Measurements from ENCODE around the gene KLC1. TPM values are rescaled to one million over a fixed set of nuclear protein-coding genes. Genes with fewer than 3 reads are reported as not detected.

Gene KLC1
- total and polyA plus RNA-seq, 10 of the 15 experiments (the other 5 are each of a cell fraction or from before 2014, with no cell fraction given), result 5.5 to 137 (median 76.1) TPM

DNA sequence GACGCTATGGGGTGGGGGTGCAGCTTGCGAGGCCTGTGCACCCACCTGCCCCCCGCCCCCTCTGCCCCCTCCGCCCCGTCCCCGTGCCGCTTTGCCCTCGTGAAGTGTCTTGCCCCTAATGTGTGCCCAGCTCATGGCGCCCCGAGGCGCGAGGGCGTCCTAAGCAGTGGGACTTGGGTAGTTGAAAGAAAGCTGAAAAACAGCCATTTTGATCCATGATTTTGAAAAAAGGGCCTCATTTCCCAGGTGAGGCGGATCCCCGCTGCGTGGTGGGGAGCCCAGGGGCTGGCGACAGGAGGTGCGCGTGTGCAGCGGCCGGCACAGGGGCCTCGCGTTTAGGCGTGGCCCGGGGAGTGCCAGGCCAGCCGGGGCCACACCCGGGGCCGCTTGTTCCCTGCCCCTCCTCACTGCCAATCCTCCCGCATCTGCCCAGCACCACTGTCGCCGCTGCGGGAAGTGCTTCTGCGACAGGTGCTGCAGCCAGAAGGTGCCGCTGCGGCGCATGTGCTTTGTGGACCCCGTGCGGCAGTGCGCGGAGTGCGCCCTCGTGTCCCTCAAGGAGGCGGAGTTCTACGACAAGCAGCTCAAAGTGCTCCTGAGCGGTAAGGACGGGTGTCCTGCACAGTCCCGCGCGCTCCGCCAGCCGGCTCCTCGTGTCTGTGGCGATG lies 98.4 kb downstream of the KLC1 start:
- Histone ChIP-seq H3K36me3 (ENCODE audit: control insufficient read depth in 2 of 2, insufficient read depth in 2 of 2, low read length in 1 of 2) (peaks cover 0 to 10% of the 10 kb centered on the region in 2 experiments; a peak in 3 of 4 replicates), H2AFZ (ENCODE audit: control insufficient read depth, low read depth, low read length) (no peak overlapping the region), H3K27ac (ENCODE audit: control insufficient read depth, insufficient read depth) (no peak overlapping the region), H3K9me3 (replicated peaks; ENCODE audit: control insufficient read depth, insufficient read depth, low read length) (no peaks in the 10 kb centered on the region), H3K4me2 (ENCODE audit: control insufficient read depth, insufficient read depth) (no peak overlapping the region), H3K27me3 (replicated peaks in 1 of 2; ENCODE audit: control insufficient read depth in 2 of 2, insufficient read depth in 2 of 2, low read length in 1 of 2) (no peaks in the 10 kb centered on the region), H3K4me3 (no peak overlapping the region), H4K20me1 (ENCODE audit: control insufficient read depth, insufficient read depth) (no peaks in the 10 kb centered on the region), H3K79me2 (ENCODE audit: control insufficient read depth, insufficient read depth, low read length) (no peaks in the 10 kb centered on the region), H3K4me1 (ENCODE audit: control insufficient read depth, insufficient read depth, low read length) (no peaks in the 10 kb centered on the region), H3K9ac (ENCODE audit: control insufficient read depth, insufficient read depth, low read length) (no peak overlapping the region)
- ChIA-PET SMC1A (ENCODE audit: uncharacterized antibody, unreplicated experiment) (no interaction called here), CTCF (no interaction called here), POLR2A (interaction anchor here (1.6 kb wide), 1 partner anchor 8 kb away, joined by 4 read pairs; no protein-coding TSS in a partner anchor), RAD21 (ENCODE audit: unreplicated experiment) (no interaction called here)
- intact Hi-C loops (cut with micrococcal nuclease; ENCODE audit: unreplicated experiment) (no loop called here), in situ Hi-C loops (cut with MboI) (no loop called here)
- no TSS peak for BruUV-seq (replicated peaks)
- ATAC-seq (no peak), DNase-seq (ENCODE audit: low read depth, low spot score) (no peak), FAIRE-seq (no peak)
- 95% methylated on average over 43 of the region's 53 CpGs for WGBS (ENCODE audit: insufficient coverage, insufficient replicate concordance, low lambda C conversion rate, missing lambda C conversion rate)
- TF ChIP-seq, protein P1, sequence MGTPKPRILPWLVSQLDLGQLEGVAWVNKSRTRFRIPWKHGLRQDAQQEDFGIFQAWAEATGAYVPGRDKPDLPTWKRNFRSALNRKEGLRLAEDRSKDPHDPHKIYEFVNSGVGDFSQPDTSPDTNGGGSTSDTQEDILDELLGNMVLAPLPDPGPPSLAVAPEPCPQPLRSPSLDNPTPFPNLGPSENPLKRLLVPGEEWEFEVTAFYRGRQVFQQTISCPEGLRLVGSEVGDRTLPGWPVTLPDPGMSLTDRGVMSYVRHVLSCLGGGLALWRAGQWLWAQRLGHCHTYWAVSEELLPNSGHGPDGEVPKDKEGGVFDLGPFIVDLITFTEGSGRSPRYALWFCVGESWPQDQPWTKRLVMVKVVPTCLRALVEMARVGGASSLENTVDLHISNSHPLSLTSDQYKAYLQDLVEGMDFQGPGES (IDR thresholded peaks at IDR 0.05), result no peak
- TF ChIP-seq CUX1 (IDR thresholded peaks at IDR 0.05; ENCODE audit: insufficient replicate concordance, low read depth, low read length) (no peak), NR2F1 (conservative IDR thresholded peaks at IDR 0.05) (no peak), SPI1 (IDR thresholded peaks at IDR 0.05; ENCODE audit: borderline replicate concordance, insufficient read depth, low read depth, low read length) (no peak), GATAD2B (conservative IDR thresholded peaks at IDR 0.05; ENCODE audit: low read depth) (no peak), POLR2AphosphoS5 (IDR thresholded peaks at IDR 0.05; ENCODE audit: low read length) (no peak), KLF5 (IDR thresholded peaks at IDR 0.05; ENCODE audit: partially characterized antibody) (no peak), PAX8 (IDR thresholded peaks at IDR 0.05) (no peak), EZH2 (IDR thresholded peaks at IDR 0.05; ENCODE audit: borderline replicate concordance, control insufficient read depth, low read depth, low read length) (no peak), MYB (IDR thresholded peaks at IDR 0.05; ENCODE audit: borderline replicate concordance, low read depth, low read length) (no peak)
- TF ChIP-seq, protein P2, sequence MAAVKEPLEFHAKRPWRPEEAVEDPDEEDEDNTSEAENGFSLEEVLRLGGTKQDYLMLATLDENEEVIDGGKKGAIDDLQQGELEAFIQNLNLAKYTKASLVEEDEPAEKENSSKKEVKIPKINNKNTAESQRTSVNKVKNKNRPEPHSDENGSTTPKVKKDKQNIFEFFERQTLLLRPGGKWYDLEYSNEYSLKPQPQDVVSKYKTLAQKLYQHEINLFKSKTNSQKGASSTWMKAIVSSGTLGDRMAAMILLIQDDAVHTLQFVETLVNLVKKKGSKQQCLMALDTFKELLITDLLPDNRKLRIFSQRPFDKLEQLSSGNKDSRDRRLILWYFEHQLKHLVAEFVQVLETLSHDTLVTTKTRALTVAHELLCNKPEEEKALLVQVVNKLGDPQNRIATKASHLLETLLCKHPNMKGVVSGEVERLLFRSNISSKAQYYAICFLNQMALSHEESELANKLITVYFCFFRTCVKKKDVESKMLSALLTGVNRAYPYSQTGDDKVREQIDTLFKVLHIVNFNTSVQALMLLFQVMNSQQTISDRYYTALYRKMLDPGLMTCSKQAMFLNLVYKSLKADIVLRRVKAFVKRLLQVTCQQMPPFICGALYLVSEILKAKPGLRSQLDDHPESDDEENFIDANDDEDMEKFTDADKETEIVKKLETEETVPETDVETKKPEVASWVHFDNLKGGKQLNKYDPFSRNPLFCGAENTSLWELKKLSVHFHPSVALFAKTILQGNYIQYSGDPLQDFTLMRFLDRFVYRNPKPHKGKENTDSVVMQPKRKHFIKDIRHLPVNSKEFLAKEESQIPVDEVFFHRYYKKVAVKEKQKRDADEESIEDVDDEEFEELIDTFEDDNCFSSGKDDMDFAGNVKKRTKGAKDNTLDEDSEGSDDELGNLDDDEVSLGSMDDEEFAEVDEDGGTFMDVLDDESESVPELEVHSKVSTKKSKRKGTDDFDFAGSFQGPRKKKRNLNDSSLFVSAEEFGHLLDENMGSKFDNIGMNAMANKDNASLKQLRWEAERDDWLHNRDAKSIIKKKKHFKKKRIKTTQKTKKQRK (IDR thresholded peaks at IDR 0.05; ENCODE audit: low read depth, low read length), result no peak

Data from GM12878 (cell line).